GM19372 (cell line): ENCODE measurements around the gene FASN.
"Not testable (repeated sequence)": the region's sequence is repeated elsewhere in the genome, so short reads cannot be mapped to it uniquely, and the experiment has no call there.

ENCODE experiments used
- ATAC-seq: cut with Tn5 transposase; IDR thresholded peaks from one replicate; pipeline ENCODE4 v1.9.1; 2021; ENCODE audit warnings: mild to moderate bottlenecking, low read depth, moderate library complexity; ENCODE audit not compliant: unreplicated experiment

FASN gene

GRCh38 chr17:82098169-82098938 lies at the start of gene FASN:
Gene FASN, minus strand, starts transcription at chr17:82098236. Its CDS starts 1,791 bp downstream, at chr17:82096445.
- ATAC-seq: peak; percentile 61

GRCh38 chr17:82146663-82147654 lies 48.9 kb upstream of the FASN start:
- no peak for ATAC-seq

GRCh38 chr17:82145550-82146155 lies 47.6 kb upstream of the FASN start:
- no peak for ATAC-seq

- no peak for ATAC-seq
Observed at GRCh38 chr17:82143333-82143732, 45.3 kb upstream of the FASN start.

GRCh38 chr17:82139961-82140360 lies 41.9 kb upstream of the FASN start:
- ATAC-seq: not testable (repeated sequence)

- no peak for ATAC-seq
Observed at GRCh38 chr17:82138511-82138992, 40.5 kb upstream of the FASN start.

GRCh38 chr17:82134101-82134500 lies 36.1 kb upstream of the FASN start:
- ATAC-seq: no peak

- not testable (repeated sequence) for ATAC-seq
Observed at GRCh38 chr17:82133166-82133953, 35.3 kb upstream of the FASN start.

- no peak for ATAC-seq
Observed at GRCh38 chr17:82129095-82129494, 31.1 kb upstream of the FASN start.

- ATAC-seq: no peak
Observed at GRCh38 chr17:82128287-82128686, 30.3 kb upstream of the FASN start.

GRCh38 chr17:82127704-82128103 lies 29.7 kb upstream of the FASN start:
- ATAC-seq: no peak

- no peak for ATAC-seq
Observed at GRCh38 chr17:82127315-82127595, 29.2 kb upstream of the FASN start.

- no peak for ATAC-seq
Observed at GRCh38 chr17:82126556-82127314, 28.7 kb upstream of the FASN start.

GRCh38 chr17:82124101-82124500 lies 26.1 kb upstream of the FASN start:
- no peak for ATAC-seq

GRCh38 chr17:82121660-82122629 lies 23.9 kb upstream of the FASN start:
- ATAC-seq: no peak

GRCh38 chr17:82121246-82121645 lies 23.2 kb upstream of the FASN start:
- no peak for ATAC-seq

GRCh38 chr17:82120148-82120547 lies 22.1 kb upstream of the FASN start:
- ATAC-seq: no peak

GRCh38 chr17:82118815-82119380 lies 20.9 kb upstream of the FASN start:
- no peak for ATAC-seq
